ENCODE data around the gene PTGER2. TPM values are rescaled to one million over a fixed set of nuclear protein-coding genes. Genes with fewer than 3 reads are reported as not detected.

Gene PTGER2
- total RNA-seq, 1 experiment from 2014 or later = not detected

DNA sequence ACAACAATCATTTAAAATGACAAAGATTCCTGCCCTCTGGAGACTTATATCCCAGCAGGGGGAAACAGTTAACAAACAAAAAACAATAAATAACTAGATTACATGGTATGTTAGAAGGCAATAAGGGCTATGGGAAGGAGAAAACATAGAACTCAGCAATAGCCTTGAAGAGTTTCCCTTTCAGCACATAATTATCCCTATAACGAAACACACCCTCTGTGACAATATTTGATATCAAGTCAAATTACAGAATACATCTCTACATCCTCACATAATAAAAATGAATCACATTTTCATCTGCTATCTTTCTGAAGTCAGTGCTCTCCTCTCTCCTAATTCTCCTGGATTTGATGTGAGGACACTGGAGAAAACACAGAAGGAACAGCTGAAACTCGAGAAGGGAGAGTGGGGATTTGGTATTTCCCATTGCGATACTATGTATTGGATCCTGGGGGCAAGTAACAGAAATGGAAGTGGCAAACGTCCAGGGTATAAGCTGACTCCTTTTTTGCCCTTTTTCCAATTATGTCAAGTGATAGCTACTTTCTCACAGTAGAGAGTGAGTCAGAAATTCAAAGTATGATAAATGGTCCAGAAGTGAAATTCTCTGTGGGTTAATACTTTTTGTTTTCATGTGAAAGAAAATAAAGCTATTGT, 9.7 kb upstream of the PTGER2 start:
- DNase-seq (ENCODE audit: low read depth) = no peak

DNA sequence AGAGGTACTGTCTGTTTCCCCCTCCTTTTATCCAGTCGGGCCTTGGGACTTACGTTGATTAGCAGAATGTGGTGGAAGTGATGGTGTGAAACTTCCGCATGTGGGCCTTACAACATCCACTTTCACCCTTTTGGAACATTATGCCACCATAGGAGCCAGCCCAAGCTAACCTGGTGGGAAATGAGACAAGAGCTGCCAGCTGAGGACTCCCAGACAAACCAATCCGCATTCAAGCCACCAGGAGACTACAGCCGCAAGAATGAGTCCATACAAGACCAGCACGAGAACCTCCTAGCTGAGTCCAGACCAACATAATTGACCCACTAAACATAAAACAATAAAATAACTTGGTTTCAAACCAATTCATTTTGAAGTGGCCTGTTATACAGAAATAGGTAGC, 9.1 kb upstream of the PTGER2 start:
- DNase-seq (ENCODE audit: low read depth) = no peak

DNA sequence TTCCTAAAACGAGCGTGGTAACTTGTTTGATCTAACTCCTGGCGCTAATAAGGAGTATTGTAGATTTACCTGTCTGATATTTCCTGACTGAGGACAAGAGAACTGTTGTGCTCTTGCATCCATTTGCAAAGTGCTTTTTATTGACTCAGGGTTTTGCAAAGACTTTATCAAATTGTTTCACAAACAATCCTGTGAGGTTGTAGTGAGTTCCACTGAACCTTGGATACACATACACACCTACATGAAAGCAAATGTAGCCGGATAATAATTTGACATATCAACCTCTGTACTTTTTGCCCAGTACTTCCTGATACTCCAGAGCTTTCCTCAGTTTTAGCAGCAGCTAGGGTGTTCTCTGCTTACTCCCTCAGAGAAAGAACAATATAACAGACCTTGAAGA, 6.7 kb upstream of the PTGER2 start:
- no peak for DNase-seq (ENCODE audit: low read depth)

DNA sequence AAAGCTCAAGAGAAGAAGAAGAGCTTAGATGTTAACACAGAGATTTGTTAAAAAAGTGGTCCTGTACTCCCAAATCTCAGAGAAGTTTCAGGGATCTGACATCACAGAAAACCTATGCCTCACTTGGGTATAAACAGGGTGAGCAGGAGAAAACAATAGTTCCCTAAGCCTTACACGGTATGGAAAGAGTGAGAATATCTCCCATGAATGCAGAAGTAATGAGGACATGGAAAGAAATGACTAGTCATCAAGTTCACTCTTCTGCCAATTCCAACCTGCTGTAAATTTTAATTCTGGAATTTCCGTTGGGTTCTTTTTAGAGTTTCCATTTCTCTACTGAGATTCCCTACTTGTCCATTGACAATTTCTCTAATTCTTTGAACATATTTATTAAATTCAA, 6.2 kb upstream of the PTGER2 start:
- DNase-seq (ENCODE audit: low read depth) = no peak

DNA sequence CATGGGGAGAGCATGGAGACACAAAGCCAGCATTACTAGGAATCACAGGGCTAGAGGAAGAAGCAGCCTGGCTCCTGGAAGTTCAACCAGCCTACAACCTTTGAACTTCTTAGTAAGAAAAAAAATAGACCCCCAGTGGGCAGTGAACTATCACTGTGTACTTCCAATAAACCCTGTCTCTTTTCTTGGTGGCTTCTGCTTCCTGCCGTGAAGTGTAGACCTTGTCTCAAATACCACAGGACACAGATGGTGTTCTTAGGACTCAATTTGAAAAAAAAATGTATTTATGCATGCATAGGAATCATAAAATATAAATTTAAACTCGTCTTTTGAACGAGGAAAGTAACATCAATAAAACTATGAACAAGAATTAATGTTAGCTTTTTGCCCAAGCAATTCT, 3.6 kb upstream of the PTGER2 start:
- DNase-seq (ENCODE audit: low read depth) = no peak

DNA sequence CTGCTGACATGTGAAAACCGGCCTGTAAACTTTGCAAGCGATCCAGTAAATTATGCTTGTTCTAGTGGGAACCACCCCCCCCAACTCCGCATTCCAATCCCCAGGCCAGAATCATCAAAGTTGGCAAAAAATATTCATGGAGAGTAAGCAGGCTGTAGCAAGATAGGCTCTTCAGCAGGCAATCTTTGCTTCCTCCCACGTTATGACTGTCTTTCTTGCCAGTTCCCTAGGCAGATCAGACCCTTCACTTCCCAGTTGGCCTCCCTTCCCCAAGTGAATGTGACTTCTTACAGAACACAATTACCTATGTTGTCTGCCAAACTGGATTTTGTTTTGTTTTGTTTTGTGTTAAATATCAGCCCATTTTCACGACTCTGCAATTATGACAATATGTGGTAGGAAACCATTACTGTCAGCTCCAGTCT, 1.2 kb upstream of the PTGER2 start:
- DNase-seq (ENCODE audit: low read depth) = no peak

DNA sequence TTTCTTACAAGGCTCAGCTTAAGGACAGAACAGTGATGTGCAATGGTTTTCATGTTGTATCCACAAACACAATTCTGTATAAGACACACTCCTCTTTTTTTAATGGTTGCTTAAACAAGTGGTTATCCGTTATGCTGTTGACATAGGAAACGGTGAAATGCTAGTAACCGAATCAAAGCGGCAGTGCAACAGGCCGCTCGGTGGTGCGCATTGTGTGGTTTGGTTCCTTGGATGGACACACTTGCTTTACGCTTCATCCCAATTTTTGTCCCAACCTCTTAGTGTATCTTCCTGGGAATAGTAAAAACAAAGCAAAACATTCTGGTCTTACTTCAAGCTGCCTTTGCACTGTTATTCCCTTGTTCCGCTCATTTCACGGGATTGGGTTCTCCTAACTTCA, 650 bp upstream of the PTGER2 start:
- no peak for DNase-seq (ENCODE audit: low read depth)

DNA sequence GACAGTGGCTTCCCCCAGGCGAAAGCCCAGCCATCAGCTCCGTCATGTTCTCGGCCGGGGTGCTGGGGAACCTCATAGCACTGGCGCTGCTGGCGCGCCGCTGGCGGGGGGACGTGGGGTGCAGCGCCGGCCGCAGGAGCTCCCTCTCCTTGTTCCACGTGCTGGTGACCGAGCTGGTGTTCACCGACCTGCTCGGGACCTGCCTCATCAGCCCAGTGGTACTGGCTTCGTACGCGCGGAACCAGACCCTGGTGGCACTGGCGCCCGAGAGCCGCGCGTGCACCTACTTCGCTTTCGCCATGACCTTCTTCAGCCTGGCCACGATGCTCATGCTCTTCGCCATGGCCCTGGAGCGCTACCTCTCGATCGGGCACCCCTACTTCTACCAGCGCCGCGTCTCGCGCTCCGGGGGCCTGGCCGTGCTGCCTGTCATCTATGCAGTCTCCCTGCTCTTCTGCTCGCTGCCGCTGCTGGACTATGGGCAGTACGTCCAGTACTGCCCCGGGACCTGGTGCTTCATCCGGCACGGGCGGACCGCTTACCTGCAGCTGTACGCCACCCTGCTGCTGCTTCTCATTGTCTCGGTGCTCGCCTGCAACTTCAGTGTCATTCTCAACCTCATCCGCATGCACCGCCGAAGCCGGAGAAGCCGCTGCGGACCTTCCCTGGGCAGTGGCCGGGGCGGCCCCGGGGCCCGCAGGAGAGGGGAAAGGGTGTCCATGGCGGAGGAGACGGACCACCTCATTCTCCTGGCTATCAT, 663 bp downstream of the PTGER2 start:
- no peak for DNase-seq (ENCODE audit: low read depth)

DNA sequence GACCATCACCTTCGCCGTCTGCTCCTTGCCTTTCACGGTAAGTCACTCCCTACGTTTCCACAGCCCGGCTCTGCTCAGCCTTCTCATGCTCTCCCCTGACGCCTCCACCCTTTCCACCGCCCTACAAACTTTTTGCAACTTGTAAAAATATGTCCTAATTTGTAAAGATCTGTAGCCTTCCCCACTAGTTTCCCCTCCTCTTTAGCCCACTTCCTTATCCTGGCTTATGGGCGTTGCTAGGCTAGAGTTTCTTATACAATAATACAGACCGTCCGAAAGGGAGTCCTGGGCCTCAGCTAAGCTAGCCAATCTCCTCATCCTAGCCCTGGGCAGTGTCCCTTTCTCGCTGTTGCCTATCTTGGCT, 1.2 kb downstream of the PTGER2 start:
- DNase-seq (ENCODE audit: low read depth) = no peak

DNA sequence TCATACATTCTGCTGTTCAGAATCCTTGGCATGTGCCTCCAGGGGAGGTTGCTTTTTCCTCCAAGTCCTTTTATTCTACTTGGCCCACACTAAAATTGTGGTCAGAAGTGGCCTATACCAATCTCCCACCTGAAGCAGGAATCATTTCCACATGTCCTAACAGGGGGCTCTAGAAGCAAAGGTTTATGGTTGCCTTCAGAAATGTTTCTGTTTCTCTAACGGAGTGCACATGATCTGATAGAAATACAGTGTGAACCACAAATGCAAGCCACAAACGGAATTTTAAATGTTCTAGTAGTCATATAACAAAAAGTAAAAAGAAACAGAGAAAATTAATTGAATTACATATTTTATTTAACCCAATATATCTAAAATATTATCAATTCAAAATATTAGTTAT, 4.0 kb downstream of the PTGER2 start:
- DNase-seq (ENCODE audit: low read depth) = no peak

DNA sequence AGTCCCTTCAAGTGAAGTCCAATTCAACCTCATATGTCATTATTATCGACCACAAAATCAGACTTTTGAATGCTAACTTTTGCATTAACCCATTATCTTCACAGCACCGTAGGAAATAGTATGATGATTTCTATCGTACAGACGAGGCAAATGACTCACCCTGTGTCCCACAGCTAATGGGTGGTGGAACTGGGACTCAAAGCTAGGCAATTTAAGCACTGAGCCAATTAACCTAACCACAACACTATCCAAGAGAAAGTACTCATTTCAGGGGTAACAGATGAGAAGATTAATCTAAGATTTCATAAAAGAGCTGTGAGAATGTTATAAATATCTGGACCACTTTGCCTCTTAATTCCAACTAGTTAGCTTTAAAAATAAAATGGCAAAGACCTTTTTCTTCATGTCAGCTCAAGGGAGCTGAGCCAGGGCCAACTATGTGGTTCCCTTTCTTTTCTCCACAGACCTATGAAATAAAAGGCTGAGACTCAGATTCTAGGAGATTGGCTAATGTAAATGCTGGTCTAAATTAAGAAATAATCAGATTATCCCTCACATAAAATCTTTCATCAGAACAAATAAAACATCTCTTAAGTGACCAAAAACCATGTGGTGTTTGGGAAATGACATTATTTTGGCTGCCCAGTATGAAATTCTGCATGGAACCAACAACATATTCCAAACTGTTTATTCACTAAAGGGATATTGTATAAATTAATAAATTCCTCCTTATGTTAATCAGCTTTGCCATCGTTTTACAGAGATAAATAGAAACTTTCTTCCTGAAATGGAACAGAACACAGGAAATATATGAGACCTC, 4.9 kb downstream of the PTGER2 start:
- DNase-seq (ENCODE audit: low read depth) = no peak

DNA sequence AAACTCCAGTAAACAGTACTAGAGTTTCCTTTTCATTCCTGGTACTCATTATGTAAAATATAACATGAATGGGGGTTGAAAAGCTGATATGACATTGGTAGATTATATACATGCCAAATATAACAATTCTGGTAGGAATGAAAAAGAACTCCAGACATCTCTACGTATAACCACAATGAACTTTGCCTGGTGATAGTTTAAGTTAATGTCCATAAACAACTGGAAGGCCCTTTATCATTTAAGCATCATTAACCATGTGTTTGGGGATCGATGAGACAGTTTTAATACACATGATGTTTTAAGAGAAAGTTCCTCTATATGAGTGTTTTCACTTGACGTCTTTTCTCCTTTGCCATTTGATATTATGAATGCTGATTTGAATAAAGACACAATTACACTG, 5.8 kb downstream of the PTGER2 start:
- DNase-seq (ENCODE audit: low read depth) = no peak

DNA sequence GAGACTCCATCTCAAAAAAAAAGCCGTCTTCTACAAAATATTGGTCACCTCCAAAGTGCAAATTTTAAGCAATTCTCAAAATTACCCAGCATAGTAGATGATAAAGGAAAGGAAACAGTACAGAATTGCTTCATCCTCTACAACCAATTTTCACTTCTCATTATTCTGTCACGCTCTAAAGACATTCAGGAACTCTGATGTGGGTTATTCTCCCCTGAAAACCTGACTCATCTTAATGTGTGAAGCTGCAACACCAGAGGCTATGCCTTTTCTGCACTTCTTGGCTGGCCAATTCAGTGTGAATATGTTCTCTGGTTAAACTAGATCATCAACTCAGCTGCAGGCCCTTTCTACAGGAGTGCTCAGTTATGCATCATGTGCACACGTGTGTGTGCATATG, 11.0 kb downstream of the PTGER2 start:
- DNase-seq (ENCODE audit: low read depth) = peak; percentile 44

DNA sequence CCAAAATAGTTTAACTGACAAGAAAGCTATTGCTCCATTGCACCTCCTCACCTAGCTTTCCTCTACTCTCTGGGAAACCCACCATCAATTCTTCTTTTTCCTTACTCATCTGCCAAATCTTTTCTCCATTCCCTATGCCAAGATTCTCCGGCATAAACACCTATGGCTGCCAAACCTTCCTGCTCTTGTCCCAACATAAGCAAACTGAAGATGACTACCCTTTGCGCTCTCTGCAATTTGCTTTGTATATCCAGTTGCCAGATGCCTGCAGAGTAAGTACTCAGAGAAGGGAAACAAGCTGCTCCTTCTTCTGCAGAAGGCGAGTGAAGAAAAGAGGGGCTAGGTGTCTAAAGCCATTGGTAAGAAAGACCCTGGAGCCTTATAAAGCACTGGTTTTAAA, 11.5 kb downstream of the PTGER2 start:
- no peak for DNase-seq (ENCODE audit: low read depth)

DNA sequence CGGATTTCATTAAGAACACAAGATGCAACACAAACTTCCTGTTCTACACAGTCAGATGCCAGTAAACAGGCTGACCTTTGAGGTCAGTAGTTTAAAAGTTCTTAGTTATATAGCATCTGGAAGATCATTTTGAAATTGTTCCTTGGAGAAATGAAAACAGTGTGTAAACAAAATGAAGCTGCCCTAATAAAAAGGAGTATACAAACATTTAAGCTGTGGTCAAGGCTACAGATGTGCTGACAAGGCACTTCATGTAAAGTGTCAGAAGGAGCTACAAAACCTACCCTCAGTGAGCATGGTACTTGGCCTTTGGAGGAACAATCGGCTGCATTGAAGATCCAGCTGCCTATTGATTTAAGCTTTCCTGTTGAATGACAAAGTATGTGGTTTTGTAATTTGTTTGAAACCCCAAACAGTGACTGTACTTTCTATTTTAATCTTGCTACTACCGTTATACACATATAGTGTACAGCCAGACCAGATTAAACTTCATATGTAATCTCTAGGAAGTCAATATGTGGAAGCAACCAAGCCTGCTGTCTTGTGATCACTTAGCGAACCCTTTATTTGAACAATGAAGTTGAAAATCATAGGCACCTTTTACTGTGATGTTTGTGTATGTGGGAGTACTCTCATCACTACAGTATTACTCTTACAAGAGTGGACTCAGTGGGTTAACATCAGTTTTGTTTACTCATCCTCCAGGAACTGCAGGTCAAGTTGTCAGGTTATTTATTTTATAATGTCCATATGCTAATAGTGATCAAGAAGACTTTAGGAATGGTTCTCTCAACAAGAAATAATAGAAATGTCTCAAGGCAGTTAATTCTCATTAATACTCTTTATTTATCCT, 13.5 kb downstream of the PTGER2 start:
- DNase-seq (ENCODE audit: low read depth) = peak; percentile 67

DNA sequence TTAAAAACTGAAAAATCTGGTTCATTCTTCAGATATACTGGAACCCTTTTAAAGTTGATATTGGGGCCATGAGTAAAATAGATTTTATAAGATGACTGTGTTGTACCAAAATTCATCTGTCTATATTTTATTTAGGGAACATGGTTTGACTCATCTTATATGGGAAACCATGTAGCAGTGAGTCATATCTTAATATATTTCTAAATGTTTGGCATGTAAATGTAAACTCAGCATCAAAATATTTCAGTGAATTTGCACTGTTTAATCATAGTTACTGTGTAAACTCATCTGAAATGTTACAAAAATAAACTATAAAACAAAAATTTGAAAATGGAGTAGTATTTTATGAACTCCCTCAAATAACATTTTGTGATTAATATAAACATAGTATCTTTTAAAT, 14.2 kb downstream of the PTGER2 start:
- peak; percentile 66 for DNase-seq (ENCODE audit: low read depth)

DNA sequence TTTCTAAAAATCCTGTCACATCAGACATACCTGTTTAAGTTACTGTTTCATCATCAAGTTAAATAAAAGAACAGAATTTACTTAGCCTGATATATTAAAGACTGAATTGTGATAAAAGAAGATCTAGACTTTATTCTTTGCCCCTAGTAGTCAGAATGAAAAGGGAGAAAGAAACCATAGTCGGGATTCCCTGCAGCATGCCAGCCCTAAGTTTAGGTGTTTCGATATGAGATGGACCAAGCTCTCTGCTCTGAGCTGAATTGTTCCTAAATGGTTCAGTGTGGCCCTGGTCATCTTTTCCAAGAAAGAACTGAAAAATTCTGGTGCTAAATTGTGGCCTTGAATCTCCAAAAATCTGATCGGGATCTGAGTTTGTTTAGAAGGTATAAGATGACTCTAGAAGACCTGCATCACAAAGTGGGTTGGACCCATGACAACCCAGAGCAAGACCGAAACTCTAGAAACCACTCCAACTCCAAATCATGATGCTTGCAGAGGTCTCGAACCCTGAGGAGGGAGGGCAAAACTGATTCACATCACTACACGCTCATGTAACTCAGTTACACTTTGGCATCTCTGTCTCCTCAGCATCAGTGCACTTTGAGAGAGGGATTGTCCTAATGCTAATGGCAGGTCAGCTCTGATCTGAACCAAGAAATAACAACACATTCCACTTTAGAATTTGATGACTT, 15.7 kb downstream of the PTGER2 start:
- DNase-seq (ENCODE audit: low read depth) = no peak

DNA sequence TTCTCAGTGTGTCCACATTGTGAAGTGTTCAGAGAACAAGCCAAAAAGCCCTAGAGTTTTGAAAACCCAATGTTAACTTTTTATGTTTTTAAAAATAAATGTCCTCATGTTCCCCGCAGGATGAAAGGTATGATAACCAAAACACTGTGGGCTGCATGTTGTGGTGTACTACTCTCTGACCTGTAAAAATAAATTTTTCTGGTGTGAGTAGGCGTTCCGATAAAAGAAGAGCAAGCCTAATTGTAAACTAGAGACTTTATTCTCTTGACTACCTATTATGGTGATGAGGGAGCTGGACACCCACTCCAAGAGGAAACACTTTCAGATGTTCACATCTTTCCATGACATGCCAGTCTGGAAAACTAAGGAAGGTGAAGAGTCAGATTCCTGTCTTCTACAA, 18.2 kb downstream of the PTGER2 start:
- DNase-seq (ENCODE audit: low read depth) = no peak

DNA sequence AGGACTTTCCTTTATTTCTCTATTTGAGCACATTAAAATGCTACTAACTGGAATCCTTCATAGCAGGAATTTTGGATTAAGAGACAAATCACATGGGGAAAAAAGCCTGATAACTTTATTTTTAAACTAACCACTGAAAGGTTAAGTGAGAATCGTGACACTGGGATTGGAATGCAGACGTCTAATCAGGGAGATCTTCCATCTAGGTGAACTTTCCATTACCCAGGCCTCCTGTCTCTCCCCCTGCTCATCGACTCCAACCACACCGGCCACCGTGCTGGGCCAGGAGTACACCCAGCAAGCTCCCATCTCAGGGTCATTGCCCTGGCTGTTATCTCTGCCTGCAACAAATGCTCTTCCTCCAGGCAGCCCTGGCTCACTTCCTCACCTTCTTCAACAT, 19.0 kb downstream of the PTGER2 start:
- no peak for DNase-seq (ENCODE audit: low read depth)

DNA sequence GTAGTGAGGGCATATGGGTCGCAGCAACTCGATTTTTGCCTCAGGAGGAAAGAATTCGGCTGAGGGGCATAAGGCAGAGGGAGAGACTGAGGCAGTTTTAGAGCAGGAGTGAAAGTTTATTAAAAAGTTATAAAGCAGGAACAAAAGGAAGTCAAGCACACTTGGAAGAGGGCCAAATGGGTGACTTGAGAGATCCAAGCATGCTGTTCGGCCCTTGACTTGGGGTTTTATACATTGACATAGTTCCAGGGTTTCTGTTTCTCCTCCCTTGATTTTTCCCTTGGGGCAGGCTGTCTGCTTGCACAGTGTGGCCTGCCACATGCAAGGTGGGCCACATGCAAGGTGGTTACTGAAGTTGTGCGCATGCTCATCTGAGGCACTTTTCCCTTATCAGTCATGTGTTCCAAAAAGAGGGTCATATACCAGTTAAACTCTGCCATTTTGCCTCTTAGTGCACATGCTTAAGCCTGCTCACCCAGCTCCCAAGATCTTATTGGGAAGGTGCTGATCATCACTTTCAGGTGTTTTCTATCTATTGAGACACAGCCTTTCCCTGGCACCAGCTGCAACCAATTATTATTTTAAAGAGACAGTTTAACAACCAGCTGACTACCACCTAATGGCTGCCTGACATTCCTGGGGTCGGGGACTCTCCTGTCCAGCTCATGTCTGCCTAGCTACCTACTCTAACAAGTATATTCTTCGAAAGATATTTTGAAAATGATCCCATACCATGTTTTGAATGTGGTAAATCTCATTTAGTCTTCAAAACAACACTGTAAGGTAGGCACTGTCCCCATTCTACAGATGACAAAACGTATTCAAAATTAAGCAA, 19.9 kb downstream of the PTGER2 start:
- DNase-seq (ENCODE audit: low read depth) = no peak
